Measurements from ENCODE around the gene HBA2. TPM values are rescaled to one million over a fixed set of nuclear protein-coding genes. Genes with fewer than 3 reads are reported as not detected.
"Not testable (repeated sequence)": the region's sequence is repeated elsewhere in the genome, so short reads cannot be mapped to it uniquely, and the experiment has no call there.

Gene HBA2
- total RNA-seq, 4 donors from 2014 or later = 2.5 to 258 (median 108) TPM

- Histone ChIP-seq H3K4me1 (no peaks in the 10 kb centered on the region), H3K27ac (no peak overlapping the region), H3K27me3 (peaks cover under 1 to 29% (median 5%) of the 10 kb centered on the region in 3 donors), H3K36me3 (no peaks in the 10 kb centered on the region), H3K4me3 (no peak overlapping the region), H3K9me3 (no peaks in the 10 kb centered on the region)
- TF ChIP-seq POLR2A (IDR thresholded peaks at IDR 0.05) = no peak
- TF ChIP-seq, protein P1, sequence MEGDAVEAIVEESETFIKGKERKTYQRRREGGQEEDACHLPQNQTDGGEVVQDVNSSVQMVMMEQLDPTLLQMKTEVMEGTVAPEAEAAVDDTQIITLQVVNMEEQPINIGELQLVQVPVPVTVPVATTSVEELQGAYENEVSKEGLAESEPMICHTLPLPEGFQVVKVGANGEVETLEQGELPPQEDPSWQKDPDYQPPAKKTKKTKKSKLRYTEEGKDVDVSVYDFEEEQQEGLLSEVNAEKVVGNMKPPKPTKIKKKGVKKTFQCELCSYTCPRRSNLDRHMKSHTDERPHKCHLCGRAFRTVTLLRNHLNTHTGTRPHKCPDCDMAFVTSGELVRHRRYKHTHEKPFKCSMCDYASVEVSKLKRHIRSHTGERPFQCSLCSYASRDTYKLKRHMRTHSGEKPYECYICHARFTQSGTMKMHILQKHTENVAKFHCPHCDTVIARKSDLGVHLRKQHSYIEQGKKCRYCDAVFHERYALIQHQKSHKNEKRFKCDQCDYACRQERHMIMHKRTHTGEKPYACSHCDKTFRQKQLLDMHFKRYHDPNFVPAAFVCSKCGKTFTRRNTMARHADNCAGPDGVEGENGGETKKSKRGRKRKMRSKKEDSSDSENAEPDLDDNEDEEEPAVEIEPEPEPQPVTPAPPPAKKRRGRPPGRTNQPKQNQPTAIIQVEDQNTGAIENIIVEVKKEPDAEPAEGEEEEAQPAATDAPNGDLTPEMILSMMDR (IDR thresholded peaks at IDR 0.05 in 4 of 5, conservative IDR thresholded peaks at IDR 0.05 in 1 of 5) = no peak
- in situ Hi-C loops (cut with MboI; ENCODE audit: low sequenced_read_pairs in 4 of 4) (no loop called here), intact Hi-C loops (cut with DNase I; ENCODE audit: low total_unique reads) (no loop called here)
- DNase-seq (no peak), ATAC-seq (no peak)
These were observed 23.5 kb upstream of the HBA2 start for GRCh38 chr16:149024-149660.

- no peaks in the 10 kb centered on the region for H3K36me3 ChIP-seq
- TF ChIP-seq, protein P1 (IDR thresholded peaks at IDR 0.05 in 4 of 5, conservative IDR thresholded peaks at IDR 0.05 in 1 of 5) = no peak
- no peak for TF ChIP-seq POLR2A (IDR thresholded peaks at IDR 0.05)
These were observed 20.2 kb upstream of the HBA2 start, which contains the start of gene HBZ for GRCh38 chr16:152141-153128. HBZ (plus strand) TSS chr16:152644; CDS start chr16:152910, 266 bp downstream.

DNA sequence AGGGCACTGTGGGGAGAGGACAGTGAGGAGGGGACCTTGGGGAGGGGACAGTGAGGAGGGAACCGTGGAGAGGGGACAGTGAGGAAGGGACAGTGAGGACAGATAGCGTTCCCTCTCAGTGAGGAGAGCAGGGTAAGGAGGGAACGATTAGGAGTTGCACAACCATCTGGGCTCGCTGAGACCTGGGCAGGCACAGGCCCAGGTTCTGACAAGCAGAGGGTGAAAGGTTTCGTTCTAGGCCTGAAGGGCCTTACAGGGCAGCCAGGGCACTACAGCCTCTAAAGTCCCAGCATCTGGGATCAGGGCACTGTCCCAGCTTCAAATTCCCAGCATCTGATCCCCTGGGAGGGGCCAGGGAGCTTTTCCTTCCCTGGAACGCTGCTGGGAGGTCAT is 19.6 kb upstream of the HBA2 start:
- in situ Hi-C loops (cut with MboI; ENCODE audit: low sequenced_read_pairs in 4 of 4); H3K4me3 ChIP-seq; H3K36me3 ChIP-seq; H3K27ac ChIP-seq; intact Hi-C loops (cut with DNase I; ENCODE audit: low total_unique reads); DNase-seq; H3K9me3 ChIP-seq; H3K4me1 ChIP-seq: not testable (repeated sequence)
- peaks cover 25 to 49% (median 32%) of the 10 kb centered on the region in 3 donors for H3K27me3 ChIP-seq
- ATAC-seq = peak in 1 of 2 donors; percentile 39

More at GRCh38 chr16:152141-153128, 20.2 kb upstream of the HBA2 start, which contains the start of gene HBZ:
- DNase-seq (no peak), ATAC-seq (no peak)
- Histone ChIP-seq H3K9me3 (no peaks in the 10 kb centered on the region), H3K27me3 (peaks cover 23 to 47% (median 32%) of the 10 kb centered on the region in 3 donors), H3K4me1 (peaks cover 6 to 7% of the 10 kb centered on the region in 2 donors), H3K4me3 (no peak within 1 kb of the TSS), H3K27ac (no peak within 1 kb of the TSS)
- intact Hi-C loops (cut with DNase I; ENCODE audit: low total_unique reads) (no loop called here), in situ Hi-C loops (cut with MboI; ENCODE audit: low sequenced_read_pairs in 4 of 4) (no loop called here)

- in situ Hi-C loops (cut with MboI; ENCODE audit: low sequenced_read_pairs in 4 of 4); H3K36me3 ChIP-seq; H3K4me1 ChIP-seq; intact Hi-C loops (cut with DNase I; ENCODE audit: low total_unique reads); H3K4me3 ChIP-seq; H3K9me3 ChIP-seq; H3K27ac ChIP-seq; ATAC-seq; DNase-seq: not testable (repeated sequence)
- H3K27me3 ChIP-seq = peaks cover 27 to 50% (median 32%) of the 10 kb centered on the region in 3 donors
These were observed 19.0 kb upstream of the HBA2 start for GRCh38 chr16:153550-154216.

DNA sequence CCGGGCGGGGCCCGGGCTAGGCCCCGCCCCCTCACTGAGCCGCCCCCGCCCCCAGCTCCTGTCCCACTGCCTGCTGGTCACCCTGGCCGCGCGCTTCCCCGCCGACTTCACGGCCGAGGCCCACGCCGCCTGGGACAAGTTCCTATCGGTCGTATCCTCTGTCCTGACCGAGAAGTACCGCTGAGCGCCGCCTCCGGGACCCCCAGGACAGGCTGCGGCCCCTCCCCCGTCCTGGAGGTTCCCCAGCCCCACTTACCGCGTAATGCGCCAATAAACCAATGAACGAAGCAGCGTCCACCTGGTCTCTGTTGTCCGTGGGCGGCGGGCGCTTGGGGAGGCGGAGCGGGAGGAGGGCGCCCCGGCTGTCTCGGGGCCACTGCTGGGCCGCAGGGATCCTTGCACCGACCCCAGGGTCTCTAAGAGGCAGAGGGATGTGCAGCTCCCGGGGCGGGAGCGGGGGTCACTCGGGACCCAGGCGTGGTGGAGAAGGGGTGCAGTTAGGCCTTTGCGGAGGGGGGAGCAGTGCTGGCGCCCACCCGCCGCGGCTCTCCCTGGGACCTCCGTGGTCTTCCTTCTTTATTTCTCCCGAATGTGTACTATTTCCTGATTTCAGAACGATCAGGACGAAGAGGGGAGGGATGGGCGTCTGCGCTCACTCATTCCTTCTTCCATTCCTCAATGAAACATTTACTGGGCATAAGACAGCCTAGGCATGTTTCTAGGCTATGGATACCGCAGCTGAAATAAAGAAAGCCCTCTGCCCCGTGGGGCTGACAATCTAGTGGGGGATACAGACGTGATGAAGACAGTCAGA is 18.3 kb upstream of the HBA2 start:
- peak in 1 of 2 donors; percentile 53 for ATAC-seq
- no peaks in the 10 kb centered on the region for H3K9me3 ChIP-seq
- no peak for TF ChIP-seq POLR2A (IDR thresholded peaks at IDR 0.05)
- TF ChIP-seq, protein P1 (IDR thresholded peaks at IDR 0.05 in 4 of 5, conservative IDR thresholded peaks at IDR 0.05 in 1 of 5) = no peak
- in situ Hi-C loops (cut with MboI; ENCODE audit: low sequenced_read_pairs in 4 of 4) (no loop called here), intact Hi-C loops (cut with DNase I; ENCODE audit: low total_unique reads) (no loop called here)
- no peak overlapping the region for H3K27ac ChIP-seq
- no peak for DNase-seq
- H3K27me3 ChIP-seq = peaks cover 27 to 49% (median 32%) of the 10 kb centered on the region in 3 donors
- peaks cover 6 to 7% of the 10 kb centered on the region in 2 donors for H3K4me1 ChIP-seq
- peak overlapping the region; percentile 47 to 62 (median 53) for H3K4me3 ChIP-seq
- H3K36me3 ChIP-seq = no peaks in the 10 kb centered on the region

Measured in gastrocnemius medialis (tissue), 4 donors.